Measurements from ENCODE around the gene LHX1. TPM values are rescaled to one million over a fixed set of nuclear protein-coding genes. Genes with fewer than 3 reads are reported as not detected.
A peak's percentile ranks its signal among the peaks of the same experiment; 100 is the strongest.

Gene LHX1
- total and polyA plus RNA-seq, 9 of the 15 experiments (the other 6 are each of a cell fraction or from before 2014, with no cell fraction given), result 0.05 to 0.64 (median 0.07) TPM; not detected in 6

DNA sequence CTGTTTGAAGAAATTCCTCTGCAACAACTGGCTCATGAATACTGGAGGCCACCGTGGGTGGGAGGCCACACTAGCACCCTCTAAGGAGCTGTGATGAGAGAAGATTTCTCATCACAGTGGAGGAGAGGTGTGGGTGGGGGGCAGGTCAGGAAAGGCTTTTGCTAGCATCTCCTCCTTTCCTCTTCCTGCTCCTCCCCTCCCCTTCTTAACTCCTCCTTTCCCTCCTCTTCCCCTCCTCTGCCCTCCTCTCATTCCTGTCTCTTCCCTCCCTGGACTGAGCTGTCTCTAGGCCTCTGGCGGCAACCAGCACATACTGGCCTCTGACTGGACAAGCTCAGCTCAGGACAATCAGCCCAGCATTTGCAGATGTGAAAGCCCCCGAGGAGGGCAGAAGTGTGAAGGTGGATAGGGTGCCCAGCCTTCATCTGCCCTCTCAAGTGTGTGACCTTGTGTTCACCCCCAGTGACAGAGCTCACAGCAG, 19.0 kb upstream of the LHX1 start:
- 23% methylated on average over 2 of the region's 3 CpGs for WGBS (ENCODE audit: insufficient coverage, low coverage, missing lambda C conversion rate)
- POLR2A ChIA-PET, result interaction anchor here (0.6 to 2.9 kb wide), 4 partner anchors 9 to 31 kb away, joined by 3 to 8 read pairs (median 6); no protein-coding TSS in a partner anchor

More for the DNA sequence above, 19.0 kb upstream of the LHX1 start:
- Histone ChIP-seq H3K9me3 (replicated peaks; ENCODE audit: control insufficient read depth, insufficient read depth, low read depth, low read length) (no peaks in the 10 kb centered on the region), H2AFZ (ENCODE audit: low read depth, low read length) (0 out of 2 replicates have a peak overlapping the region, but pooled peaks have one; percentile 39), H3K9ac (ENCODE audit: insufficient read depth in 1 of 2, low read depth in 2 of 2, low read length in 2 of 2) (peak overlapping the region in 1 of 2 experiments; percentile 27; a peak in 1 of 4 replicates), H3K4me2 (ENCODE audit: insufficient read depth, low read length) (no peak overlapping the region), H4K20me1 (replicated peaks; ENCODE audit: control insufficient read depth, insufficient read depth, low read length) (0 out of 2 replicates have a peak, but pooled peaks cover 4% of the 10 kb centered on the region), H3K9me1 (ENCODE audit: control insufficient read depth, insufficient read depth, low read length) (no peaks in the 10 kb centered on the region), H3K36me3 (ENCODE audit: control insufficient read depth, insufficient read depth, low read length) (no peaks in the 10 kb centered on the region), H3K79me2 (ENCODE audit: control insufficient read depth, insufficient read depth, low read length) (no peaks in the 10 kb centered on the region), H3K27ac (ENCODE audit: extremely low read depth, low read depth, low read length) (no peak overlapping the region), H3K4me3 (no peak overlapping the region), H3K4me1 (replicated peaks in 1 of 2; ENCODE audit: control insufficient read depth in 2 of 2, insufficient read depth in 2 of 2, low read length in 2 of 2) (peaks cover 16 to 21% of the 10 kb centered on the region in 2 experiments), H3K27me3 (ENCODE audit: control insufficient read depth in 2 of 2, insufficient read depth in 2 of 2, low read length in 2 of 2) (no peaks in the 10 kb centered on the region; a peak in 1 of 5 replicates)
- FAIRE-seq, result no peak
- DNase-seq (ENCODE audit: extremely low read depth in 1 of 4, low spot score in 3 of 4), result peak in 2 of 4 experiments; percentile 21 to 54
- in situ Hi-C loops (cut with MboI) (no loop called here), intact Hi-C loops (cut with micrococcal nuclease) (no loop called here)
- TF ChIP-seq ZBTB43 (CRISPR knock-in tag; IDR thresholded peaks at IDR 0.05) (no peak), EGR1 (conservative IDR thresholded peaks at IDR 0.05) (peak; percentile 83), REST (IDR thresholded peaks at IDR 0.05; ENCODE audit: borderline replicate concordance) (0 out of 2 replicates have a peak, but pooled peaks have one; percentile 11), REST (CRISPR knock-in tag; IDR thresholded peaks at IDR 0.05; ENCODE audit: low read depth) (no peak), ZNF263 (CRISPR knock-in tag; IDR thresholded peaks at IDR 0.05; ENCODE audit: borderline replicate concordance) (peak; percentile 69; the same call in 1 of the 2 replicates)
- CTCF ChIA-PET (ENCODE audit: low intra/inter-chr PET ratio), result no interaction called here
- ATAC-seq, result peak; percentile 31; the same call in 2 of the 3 replicates
- BruUV-seq (replicated peaks), result no TSS peak
